HG03064 (cell line): ENCODE data around the gene PCCA.

Experiments used
- ATAC-seq: cut with Tn5 transposase; IDR thresholded peaks from one replicate; pipeline ENCODE4 v1.9.1; 2021; ENCODE audit warnings: low read depth; ENCODE audit not compliant: unreplicated experiment

The PCCA gene

GRCh38 chr13:100395698-100396373, 306.9 kb downstream of the PCCA start:
- ATAC-seq, result no peak

- no peak for ATAC-seq
These were observed 307.9 kb downstream of the PCCA start for GRCh38 chr13:100396776-100397175.

GRCh38 chr13:100397627-100398026, 308.7 kb downstream of the PCCA start:
- ATAC-seq, result no peak

GRCh38 chr13:100398360-100398759, 309.5 kb downstream of the PCCA start:
- no peak for ATAC-seq

- no peak for ATAC-seq
These were observed 310.6 kb downstream of the PCCA start for GRCh38 chr13:100399455-100399854.

- no peak for ATAC-seq
These were observed 314.8 kb downstream of the PCCA start for GRCh38 chr13:100403675-100404074.

- ATAC-seq, result no peak
These were observed 320.2 kb downstream of the PCCA start for GRCh38 chr13:100409132-100409531.

GRCh38 chr13:100423375-100423774, 334.5 kb downstream of the PCCA start:
- no peak for ATAC-seq

- no peak for ATAC-seq
These were observed 340.1 kb downstream of the PCCA start for GRCh38 chr13:100428986-100429385.

GRCh38 chr13:100432611-100433010, 343.7 kb downstream of the PCCA start:
- no peak for ATAC-seq

GRCh38 chr13:100433475-100433874, 344.6 kb downstream of the PCCA start:
- no peak for ATAC-seq

- peak; percentile 90 for ATAC-seq
These were observed 345.3 kb downstream of the PCCA start for GRCh38 chr13:100434010-100434763.

GRCh38 chr13:100436099-100436498, 347.2 kb downstream of the PCCA start:
- ATAC-seq, result no peak

- no peak for ATAC-seq
These were observed 349.3 kb downstream of the PCCA start for GRCh38 chr13:100438059-100438788.

GRCh38 chr13:100439247-100439970, 350.5 kb downstream of the PCCA start:
- no peak for ATAC-seq

- ATAC-seq, result no peak
These were observed 352.0 kb downstream of the PCCA start for GRCh38 chr13:100440751-100441425.

GRCh38 chr13:100442095-100442832, 353.4 kb downstream of the PCCA start:
- no peak for ATAC-seq

GRCh38 chr13:100443278-100443997, 354.5 kb downstream of the PCCA start:
- no peak for ATAC-seq

- no peak for ATAC-seq
These were observed 355.1 kb downstream of the PCCA start for GRCh38 chr13:100443998-100444328.
